Breast epithelium (tissue), 3 donors: Measurements from ENCODE around the gene ARPC5L.

Source experiments
- CTCF ChIP-seq, 3 donors: fragments of 450-650 bp; IDR thresholded peaks; one replicate each; pipeline ENCODE4 v1.5.1; 2016 to 2017; ENCODE audit warnings: antibody characterized with exemption in 3 of 3, mild to moderate bottlenecking in 3 of 3, moderate library complexity in 3 of 3
- POLR2A ChIP-seq: fragments of 450-650 bp; IDR thresholded peaks from one replicate; pipeline ENCODE4 v1.6.1; 2016; ENCODE audit warnings: antibody characterized with exemption, mild to moderate bottlenecking, moderate library complexity
- POLR2AphosphoS5 ChIP-seq, 3 donors: sonication (generic); formaldehyde crosslinking; IDR thresholded peaks; one replicate each; pipeline ENCODE4 v1.6.1; 2017; ENCODE audit warnings: antibody characterized with exemption in 3 of 3

GRCh38 chr9:124886866-124887492 lies 25.0 kb downstream of the ARPC5L start:
- TF ChIP-seq POLR2A (no peak), POLR2AphosphoS5 (IDR thresholded peaks at IDR 0.05) (no peak), CTCF (IDR thresholded peaks at IDR 0.05) (no peak)
